GM18861 (cell line): ENCODE measurements around the gene MCOLN1.

Source experiments
- ATAC-seq: cut with Tn5 transposase; IDR thresholded peaks from one replicate; pipeline ENCODE4 v1.9.1; 2021; ENCODE audit not compliant: unreplicated experiment

The MCOLN1 gene

DNA sequence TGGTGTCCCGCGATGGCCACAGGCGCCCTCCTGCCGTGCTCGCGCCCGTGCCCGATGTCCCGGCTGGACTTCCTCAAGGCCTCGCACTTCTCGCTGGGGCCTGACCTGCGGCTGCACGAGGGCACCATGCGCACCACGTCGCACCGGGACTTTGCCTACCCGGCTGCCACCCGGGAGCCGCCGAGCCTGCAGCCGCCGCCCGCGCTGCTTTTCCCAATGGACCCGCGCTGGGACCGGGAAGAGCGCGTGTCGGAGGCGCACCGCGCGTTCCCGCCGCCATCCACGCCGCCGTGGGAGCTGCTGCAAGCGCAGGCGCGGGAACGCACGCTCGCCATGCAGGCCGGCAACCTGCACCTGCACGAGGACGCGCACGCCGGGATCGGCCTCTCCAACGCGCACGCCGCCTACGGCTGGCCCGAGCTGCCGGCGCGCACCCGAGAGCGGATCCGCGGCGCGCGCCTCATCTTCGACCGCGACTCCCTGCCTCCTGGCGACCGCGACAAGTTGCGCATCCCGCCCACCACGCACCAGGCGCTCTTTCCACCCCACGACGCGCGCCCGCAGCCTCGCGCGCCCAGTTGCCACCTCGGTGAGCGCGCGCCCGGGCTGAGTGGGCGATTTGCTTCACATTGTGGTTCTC, 21.5 kb upstream of the MCOLN1 start:
- ATAC-seq = no peak

DNA sequence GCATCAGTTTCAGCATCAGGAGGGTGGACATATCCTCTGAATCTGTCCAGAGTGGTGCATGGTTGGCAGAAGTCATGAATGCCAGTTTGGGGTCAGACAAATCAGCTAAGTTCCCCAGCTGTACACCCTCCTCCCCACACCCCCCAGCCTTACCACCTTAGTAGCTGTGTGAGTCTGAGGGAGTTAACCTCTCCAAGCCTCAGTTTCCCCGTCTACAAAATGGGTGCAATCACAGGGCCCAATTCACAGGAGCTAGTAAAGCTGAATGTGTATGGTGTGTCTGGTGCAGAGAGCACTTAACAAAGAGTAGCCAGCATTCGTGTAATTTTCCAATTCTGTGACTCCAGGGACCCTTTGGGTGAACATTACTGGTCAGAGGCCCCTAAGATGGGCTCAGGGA, 19.9 kb upstream of the MCOLN1 start:
- no peak for ATAC-seq

DNA sequence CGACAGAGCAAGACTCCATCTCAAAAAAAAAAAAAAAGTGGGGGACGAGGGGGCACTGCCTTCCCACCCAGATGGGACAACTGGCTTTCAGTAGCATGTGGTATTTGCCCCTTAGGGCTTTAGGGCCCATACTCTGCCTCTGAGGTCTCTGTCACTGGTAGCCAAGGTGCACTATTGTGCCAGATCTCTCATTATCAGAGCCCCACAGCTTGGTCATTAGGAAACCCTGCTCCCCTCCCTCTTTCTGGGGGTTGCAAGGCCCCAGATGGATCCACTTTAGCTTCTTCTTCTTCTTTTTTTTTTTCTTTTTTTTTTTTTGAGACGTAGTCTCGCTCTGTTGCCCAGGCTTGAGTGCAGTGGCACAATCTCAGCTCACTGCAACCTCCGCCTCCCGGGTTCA, 17.7 kb upstream of the MCOLN1 start:
- ATAC-seq = no peak

DNA sequence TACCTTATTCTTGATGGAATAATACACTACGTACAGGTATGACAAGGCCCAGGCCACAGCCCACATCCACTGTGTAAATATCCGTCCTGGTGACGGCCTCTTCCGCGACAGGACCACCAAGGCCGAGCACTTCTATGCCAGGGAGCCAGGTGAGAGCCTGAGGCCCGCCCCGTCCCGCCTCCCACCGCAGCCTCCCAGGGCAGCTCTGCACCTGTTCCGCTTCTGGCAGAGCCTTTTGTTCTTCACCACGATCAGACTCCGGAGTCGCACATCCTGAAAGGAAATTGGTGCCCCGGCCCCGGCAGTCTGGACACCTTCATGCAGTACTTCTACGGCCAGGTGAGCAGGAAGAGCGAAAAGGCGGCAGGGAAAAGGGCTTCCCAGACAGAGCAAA, 17.1 kb upstream of the MCOLN1 start:
- no peak for ATAC-seq

DNA sequence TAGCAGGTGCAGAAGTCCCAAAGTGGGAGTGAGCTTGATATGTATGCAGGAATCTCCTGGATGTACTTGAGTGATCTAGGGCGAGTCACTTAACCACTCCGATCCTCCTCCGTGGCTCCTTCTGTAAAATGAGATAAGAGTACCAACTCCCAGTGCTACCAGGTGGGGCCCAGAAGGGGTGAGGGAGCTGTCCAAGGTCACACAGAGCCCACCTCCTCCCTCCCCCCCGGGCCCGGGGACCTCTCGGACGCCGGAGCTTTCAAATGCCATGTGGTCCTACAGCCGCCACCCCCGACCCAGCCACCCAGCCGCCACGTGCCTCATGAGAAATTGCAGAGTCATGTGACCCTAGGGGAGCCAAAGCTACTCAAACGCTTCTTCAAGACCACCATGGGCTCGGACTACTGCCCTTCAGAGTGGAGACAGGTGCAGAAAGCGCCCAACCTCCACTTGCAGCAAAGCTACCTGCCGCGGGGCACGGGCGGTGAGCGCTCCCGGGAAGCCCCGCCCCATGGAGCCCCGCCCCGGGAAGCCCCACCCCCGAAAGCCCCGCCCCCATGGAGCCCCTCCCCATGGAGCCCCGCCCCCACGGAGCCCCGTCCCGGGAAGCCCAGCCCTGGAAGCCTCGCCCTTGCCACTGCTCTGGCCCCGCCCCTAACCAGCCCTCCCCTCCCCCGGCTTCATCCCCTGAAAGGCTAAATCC, 16.6 kb upstream of the MCOLN1 start:
- no peak for ATAC-seq

DNA sequence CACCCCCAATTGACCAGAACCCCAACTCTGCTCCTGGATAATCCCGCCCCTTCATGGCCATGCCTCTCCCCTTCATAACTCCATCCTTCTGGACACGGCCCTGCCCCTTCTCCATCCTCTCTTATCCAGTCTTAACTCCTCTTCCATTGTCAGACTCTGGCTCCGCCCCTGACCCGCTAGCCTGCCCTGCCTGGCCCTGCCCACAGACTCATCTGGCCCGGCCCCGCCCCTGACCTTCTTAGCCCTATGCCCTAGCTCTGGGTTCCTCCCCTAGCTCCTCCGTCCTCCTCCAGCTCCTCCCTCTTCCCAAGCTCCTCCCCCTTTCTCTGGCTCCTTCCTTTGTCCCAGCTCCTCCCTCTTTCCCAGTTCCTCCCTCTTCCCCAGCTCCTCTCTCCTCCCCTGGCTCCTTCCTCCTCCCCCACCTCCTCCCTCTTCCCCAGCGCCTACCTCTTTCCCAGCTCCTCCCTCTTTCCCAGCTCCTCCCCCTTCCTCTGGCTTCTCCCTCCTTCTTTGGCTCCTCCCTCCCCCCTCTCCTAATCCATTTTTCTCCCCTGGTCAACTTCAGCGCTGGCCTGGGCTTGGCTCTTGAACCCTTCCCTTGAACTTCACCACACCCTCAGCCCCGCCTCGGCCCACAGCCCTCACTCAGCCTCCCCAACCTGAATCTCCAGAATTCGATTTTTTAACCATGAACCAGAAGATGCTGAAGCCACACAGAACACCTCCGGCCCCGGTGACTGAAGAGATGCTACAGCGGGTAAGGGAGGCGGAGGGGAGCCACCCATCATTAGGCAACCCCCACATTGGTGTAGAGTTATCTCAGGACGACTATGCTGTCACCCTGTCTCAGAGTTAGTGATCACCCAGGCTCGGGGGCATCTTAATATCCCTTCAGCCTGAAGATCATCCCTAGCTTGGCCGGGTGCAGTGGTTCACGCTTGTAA, 15.8 kb upstream of the MCOLN1 start:
- no peak for ATAC-seq

DNA sequence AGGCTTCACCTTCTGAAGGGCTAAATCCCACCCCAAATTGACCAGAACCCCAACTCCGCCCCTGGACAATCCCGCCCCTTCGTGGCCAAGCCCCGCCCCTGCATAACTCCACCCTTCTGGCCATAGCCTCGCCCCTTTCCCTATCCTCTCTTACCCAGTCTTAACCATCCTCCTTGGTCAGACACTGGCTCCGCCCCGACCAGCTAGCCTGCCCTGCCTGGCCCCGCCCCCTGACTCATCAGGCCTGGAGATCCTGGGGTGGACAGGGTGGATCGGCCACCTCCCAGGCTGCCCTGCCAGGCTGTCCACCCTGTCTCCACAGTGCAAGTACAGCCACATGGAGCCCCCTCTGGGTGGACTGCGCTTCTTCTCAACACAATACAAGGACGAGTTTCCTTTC, 14.5 kb upstream of the MCOLN1 start:
- ATAC-seq = no peak

DNA sequence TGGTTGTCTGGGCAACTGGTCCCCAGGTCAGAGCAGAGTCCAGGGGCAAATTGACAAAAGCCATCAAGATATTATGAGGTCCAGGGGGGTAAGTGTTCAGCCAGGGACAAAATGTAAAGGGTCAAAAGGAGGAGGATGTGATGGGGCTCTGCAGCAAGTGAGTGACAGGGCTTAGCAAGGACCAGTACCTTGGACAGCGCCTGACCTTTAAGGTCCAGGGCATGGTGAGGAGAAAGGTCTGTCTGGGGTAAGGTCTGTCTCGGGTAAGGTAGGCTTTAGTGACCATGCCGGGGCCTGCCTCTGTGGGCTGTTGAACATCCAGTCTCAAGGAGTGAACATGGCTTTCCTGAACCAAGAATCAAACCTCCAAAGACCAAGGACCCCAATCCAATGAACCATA, 12.8 kb upstream of the MCOLN1 start:
- ATAC-seq = no peak

DNA sequence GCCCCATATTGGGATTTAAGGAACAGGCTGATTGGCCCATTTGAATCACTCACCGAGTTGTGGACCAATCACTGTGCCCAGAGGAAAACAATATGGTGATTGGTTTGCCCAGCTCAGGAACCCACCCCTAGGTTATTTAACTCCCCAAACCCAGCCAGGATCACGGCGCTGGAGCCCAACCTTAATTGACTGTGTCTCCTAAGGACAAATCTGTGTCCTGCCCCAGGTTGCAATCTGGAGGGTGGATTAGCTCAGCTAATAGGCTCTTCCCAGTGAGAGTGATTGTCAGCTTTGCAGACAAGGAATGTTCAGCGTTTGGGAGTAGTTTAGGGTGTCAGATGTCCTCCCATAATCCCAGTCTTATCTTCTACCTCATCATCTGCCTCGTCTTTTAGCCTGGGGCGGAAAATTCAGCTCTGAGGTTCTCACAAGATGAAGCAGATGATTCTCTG, 10.0 kb upstream of the MCOLN1 start:
- no peak for ATAC-seq

DNA sequence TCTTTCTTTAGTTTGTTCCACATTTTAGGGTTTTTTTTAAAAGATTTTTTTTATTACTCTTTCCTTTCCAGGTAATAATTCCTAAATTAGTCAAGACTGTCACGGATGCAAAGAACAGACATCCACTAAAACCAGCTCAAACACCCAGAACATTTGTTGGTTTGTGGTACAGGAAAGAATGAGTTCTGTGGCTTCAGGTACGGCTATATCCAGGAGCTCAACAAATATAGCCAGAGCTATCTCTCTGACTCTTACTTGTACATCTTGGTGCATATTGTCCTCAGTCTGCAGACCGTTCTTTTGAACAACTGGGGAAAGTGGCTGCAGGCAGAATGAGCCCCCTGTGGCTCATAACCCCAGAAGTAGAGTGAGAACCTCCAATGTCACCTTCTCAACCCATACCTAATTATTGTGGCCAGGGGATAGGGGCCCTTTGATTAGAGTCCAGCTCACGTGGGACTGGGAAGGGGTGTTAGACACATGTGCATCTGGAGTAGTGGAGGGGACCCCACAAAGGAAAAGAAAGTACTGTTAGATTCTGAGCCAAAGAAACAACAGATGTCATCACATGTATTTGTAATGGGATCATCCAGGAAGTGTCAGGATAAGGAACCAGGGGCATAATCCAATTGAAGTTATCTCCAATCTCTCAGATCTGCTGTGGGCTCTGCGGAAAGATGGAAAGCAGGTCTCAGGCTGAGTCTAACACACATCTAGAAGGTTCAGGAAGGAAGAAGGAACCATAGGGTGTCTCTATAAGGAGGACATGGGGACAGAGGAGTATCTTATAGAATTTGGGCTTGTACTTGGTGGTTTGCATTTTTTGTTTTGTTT, 8.4 kb upstream of the MCOLN1 start:
- ATAC-seq = no peak

DNA sequence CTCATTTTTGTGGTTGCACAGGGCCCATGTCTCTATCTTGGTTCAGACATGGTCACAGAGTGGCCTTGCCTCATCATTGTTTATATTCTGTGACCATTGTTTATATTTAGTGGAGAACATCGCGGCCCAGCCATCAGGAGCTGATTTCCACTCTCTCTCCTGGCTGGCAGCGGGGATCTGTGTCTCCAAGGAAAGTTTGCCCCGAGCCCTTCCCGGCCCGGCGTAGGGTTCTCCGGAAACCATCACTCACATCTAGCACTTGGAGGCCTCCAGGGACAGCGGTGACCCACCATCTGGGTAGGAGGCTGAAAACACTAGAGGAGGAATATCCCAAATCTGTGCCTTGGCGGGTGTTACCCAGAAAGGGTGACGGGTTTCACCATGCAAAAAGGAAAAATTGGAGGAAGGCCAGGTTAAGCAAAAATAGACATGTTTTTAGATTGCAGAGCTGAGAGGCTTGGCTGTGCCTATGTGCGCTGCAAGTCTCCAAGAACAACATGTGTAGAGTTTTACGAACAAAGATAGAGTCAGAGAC, 7.2 kb upstream of the MCOLN1 start:
- no peak for ATAC-seq

DNA sequence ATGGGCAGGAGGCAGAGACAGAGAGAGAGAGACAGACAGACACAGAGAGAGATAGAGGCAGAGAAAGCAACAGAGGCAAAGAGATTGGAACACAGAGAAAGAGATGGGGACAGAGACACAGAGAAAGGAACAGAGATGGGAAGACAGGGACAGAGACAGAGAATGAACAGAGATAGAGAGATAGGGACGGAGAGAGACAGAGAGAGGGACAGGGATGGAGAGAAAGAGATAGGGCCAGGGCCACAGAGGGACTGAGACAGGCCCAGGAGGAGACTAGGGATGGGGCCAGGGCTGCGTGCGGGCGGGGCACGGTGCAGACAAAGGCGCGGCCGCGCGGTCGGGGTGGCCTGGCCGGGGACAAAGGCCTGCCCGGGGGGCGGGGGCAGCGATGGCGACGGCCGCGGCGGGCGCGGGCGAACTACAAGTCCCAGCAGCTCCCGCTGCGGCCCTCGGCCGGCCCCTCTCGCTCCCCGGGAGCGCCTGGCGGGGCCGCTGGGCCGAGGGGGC, 6.7 kb upstream of the MCOLN1 start, which contains the start of gene ZNF358:
Gene ZNF358 (plus strand): TSS at position 459 of the 507 bp plus-strand sequence. CDS start 3,140 bp downstream, outside the sequence.
- no peak for ATAC-seq

DNA sequence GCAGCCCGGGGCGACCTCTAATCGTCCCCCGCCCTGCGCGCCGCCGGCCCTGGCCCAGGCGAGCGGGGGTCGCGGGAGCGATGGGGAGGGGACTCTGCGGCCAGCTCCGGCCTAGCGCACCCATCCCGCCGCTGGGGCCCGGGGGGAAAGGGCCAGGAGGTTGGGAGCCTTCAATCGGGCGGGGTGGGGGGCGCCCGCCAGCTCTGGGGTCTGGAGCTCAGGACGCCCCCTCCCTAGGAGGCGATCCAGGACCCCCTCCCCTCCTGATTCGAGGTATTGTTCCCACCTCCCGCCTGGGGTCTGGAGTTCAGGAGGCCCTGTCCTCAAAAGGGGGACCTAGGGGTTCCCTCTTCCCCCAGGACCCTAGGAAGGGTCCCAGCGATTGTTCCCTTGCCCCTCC, 6.1 kb upstream of the MCOLN1 start:
- no peak for ATAC-seq

DNA sequence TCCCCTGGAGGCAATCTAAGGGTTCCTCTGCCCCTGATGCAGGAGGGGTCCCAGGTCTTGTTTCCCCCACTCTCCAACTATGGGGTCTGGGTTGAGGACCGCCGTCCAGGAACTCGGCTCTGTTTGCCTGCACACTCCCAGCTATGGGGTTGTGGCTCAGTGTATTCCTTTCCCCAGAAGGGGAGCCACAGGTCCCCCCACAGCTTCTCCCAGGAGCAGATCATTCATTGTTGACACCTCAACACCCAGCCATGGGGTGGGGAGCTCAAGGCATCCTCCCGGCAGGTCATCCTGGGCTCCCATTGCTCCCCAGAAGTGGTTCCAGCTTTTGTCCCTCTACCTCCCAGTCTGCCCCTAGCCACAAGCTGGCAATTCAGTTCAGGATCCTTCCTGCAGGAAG, 5.5 kb upstream of the MCOLN1 start:
- ATAC-seq = no peak

DNA sequence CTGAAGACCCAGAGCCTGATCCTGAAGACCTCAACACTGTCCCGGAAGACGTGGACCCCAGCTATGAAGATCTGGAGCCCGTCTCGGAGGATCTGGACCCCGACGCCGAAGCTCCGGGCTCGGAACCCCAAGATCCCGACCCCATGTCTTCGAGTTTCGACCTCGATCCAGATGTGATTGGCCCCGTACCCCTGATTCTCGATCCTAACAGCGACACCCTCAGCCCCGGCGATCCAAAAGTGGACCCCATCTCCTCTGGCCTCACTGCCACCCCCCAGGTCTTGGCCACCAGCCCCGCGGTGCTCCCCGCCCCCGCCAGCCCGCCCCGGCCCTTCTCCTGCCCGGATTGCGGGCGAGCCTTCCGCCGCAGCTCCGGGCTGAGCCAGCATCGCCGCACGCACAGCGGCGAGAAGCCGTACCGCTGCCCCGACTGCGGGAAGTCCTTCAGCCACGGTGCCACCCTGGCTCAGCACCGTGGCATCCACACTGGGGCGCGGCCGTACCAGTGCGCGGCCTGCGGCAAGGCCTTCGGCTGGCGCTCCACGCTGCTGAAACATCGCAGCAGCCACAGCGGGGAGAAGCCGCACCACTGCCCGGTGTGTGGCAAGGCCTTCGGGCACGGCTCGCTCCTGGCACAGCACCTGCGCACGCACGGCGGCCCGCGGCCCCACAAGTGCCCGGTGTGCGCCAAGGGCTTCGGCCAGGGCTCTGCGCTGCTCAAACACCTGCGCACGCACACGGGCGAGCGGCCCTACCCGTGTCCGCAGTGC, 2.9 kb upstream of the MCOLN1 start:
- no peak for ATAC-seq

DNA sequence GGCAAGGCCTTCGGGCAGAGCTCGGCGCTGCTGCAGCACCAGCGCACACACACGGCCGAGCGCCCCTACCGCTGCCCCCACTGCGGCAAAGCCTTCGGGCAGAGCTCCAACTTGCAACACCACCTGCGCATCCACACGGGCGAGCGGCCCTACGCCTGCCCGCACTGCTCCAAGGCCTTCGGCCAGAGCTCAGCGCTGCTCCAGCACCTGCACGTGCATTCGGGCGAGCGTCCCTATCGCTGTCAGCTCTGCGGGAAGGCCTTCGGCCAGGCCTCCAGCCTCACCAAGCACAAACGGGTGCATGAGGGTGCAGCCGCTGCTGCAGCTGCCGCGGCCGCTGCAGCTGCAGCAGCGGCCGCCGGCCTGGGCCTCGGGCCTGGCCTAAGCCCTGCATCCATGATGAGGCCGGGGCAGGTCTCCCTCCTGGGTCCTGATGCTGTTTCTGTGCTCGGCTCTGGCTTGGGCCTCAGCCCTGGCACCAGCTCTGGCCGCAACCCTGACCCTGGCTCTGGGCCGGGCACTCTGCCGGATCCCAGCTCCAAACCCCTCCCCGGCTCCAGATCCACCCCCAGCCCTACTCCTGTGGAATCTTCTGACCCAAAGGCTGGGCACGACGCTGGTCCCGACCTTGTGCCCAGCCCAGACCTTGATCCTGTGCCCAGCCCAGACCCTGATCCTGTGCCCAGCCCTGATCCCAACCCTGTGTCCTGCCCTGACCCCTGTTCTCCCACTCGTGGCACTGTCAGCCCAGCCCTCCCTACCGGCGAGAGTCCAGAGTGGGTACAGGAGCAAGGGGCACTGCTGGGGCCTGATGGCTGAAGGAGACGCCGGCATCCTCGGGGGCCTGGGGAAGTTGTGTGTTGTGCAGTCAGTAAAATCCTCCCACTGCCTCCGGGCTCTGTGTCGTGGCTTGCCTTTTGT, 2.0 kb upstream of the MCOLN1 start:
- ATAC-seq = no peak

DNA sequence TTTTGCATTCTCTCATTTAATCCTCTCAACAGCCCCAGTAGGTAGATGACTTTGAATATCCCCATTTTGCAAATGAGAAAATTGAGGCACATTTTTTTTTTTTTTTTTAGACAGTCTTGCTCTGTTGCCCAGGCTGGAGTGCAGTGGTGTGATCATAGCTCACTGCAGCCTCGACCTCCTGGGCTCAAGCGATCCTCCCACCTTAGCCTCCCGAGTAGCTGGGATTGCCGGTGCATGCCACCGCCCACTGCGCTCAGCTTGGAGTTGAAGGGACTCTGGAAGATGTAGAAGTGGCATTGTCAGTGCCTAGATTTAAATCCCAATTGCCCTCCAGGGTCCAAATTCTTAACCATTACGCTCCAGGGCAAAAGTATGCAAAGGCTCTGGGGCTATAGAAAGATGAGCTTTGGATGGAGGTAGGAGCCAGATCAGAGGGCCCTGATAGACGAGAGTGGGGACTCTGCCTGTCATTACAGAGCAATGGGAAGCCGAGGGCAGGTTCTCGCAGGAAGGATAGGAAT, 813 bp upstream of the MCOLN1 start:
- no peak for ATAC-seq

DNA sequence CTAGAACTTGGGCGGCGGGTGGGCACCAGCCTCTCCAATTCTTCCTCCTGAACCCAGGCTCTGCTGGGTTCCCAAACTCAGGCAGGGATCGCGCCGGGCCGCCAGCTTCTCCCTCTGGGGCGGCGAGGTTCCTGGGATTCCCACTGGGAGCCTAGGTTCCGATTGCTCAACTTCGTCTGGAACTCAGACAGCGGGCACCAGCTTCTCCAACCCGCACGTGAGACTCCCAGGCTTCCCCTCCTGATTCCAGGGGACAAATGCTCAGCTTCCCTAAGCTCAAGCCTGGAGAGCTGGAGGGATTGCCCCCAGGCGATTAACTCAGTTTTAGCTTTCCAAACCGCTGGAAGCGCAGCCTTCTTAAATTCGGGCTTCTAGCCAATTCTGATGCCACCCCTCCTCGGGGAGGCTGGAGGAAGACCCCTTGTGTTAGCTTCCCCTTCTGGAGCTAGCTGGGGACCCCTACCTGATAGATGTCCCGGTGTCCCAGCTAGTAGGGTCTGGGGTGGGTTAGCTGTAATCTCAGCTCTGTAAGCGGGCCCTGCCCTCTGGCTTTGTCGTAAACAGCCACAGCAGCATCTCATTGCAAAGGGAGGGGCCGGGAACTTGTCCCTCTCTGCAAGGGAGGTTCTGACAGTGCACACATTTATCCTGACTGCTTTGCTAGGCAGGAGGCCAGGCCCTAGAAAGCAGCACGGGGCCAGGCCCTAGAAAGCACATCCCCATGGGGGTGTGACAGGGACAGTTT, 671 bp downstream of the MCOLN1 start:
- no peak for ATAC-seq
